Cardiac muscle cell (in vitro differentiated cells and primary cell): ENCODE data around the gene CCDC188. TPM values are rescaled to one million over a fixed set of nuclear protein-coding genes. Genes with fewer than 3 reads are reported as not detected.
A peak's percentile ranks its signal among the peaks of the same experiment; 100 is the strongest.

Experiments used
- DNase-seq, 2 donors: peaks; one replicate each; pipeline versions ENCODE4 v3.0.0 to v3.0.0-alpha.2; 2010 to 2017; ENCODE audit warnings: low read depth in 1 of 2, low spot score in 1 of 2
- H3K27ac ChIP-seq: fragments of 200-600 bp; sonication (generic); 2 replicates; pipeline ENCODE4 v1.5.1; 2016
- H3K27me3 ChIP-seq: fragments of 200-600 bp; sonication (generic); 2 replicates; pipeline ENCODE4 v1.6.0; 2016; ENCODE audit warnings: control low read depth
- H3K36me3 ChIP-seq: fragments of 200-600 bp; sonication (generic); 2 replicates; pipeline ENCODE4 v1.5.1; 2016; ENCODE audit warnings: control low read depth
- H3K4me1 ChIP-seq: fragments of 200-600 bp; sonication (generic); 2 replicates; pipeline ENCODE4 v1.8.1; 2017; ENCODE audit warnings: low read depth, mild to moderate bottlenecking, mixed run types
- H3K4me3 ChIP-seq: fragments of 200-600 bp; sonication (generic); 2 replicates; pipeline ENCODE4 v1.5.1; 2016; ENCODE audit warnings: mild to moderate bottlenecking
- H3K9me3 ChIP-seq: fragments of 200-600 bp; sonication (generic); 2 replicates; pipeline ENCODE4 v1.5.1; 2017; ENCODE audit warnings: low read depth, mild to moderate bottlenecking, control low read depth
- CTCF ChIP-seq: IDR thresholded peaks from 2 replicates; pipeline ENCODE4 v1.5.1; 2012; ENCODE audit warnings: low read depth, mild to moderate bottlenecking, low read length
- polyA plus RNA-seq: library from polyadenylated mRNA; unstranded; fragments of >200 nt; fragmentation: Nextera tagmentation; extraction: Ambion mirVana; gene quantifications from 2 replicates; pipeline ENCODE4 v1.2.1, GENCODE V29; 2016
- total RNA-seq: library from RNA; depleted of rRNA; stranded (reverse); fragments of >200 nt; gene quantifications from 2 replicates; pipeline ENCODE4 v1.2.3, GENCODE V29; 2016

Gene CCDC188
- total and polyA plus RNA-seq, 2 experiments from 2014 or later, result not detected

- Histone ChIP-seq H3K4me3 (no peak overlapping the region), H3K27me3 (no peaks in the 10 kb centered on the region), H3K9me3 (no peaks in the 10 kb centered on the region), H3K27ac (peak overlapping the region; percentile 91), H3K4me1 (peaks cover 11% of the 10 kb centered on the region), H3K36me3 (peaks cover 21% of the 10 kb centered on the region)
- TF ChIP-seq CTCF, result no peak
- DNase-seq, result no peak
Measured at GRCh38 chr22:20130319-20130718, 20.5 kb downstream of the CCDC188 start.

GRCh38 chr22:20129747-20130014, 21.2 kb downstream of the CCDC188 start:
- no peak overlapping the region for H3K4me3 ChIP-seq
- no peak for TF ChIP-seq CTCF
- peaks cover 22% of the 10 kb centered on the region for H3K36me3 ChIP-seq
- peak overlapping the region; percentile 54 for H3K27ac ChIP-seq
- H3K4me1 ChIP-seq, result peaks cover 9% of the 10 kb centered on the region
- DNase-seq, result no peak
- no peaks in the 10 kb centered on the region for H3K9me3 ChIP-seq
- H3K27me3 ChIP-seq, result no peaks in the 10 kb centered on the region

- H3K4me3 ChIP-seq, result no peak overlapping the region
- peak; percentile 13 to 46 for DNase-seq
- H3K27me3 ChIP-seq, result no peaks in the 10 kb centered on the region
- TF ChIP-seq CTCF, result peak; percentile 47
- peaks cover 9% of the 10 kb centered on the region for H3K4me1 ChIP-seq
- peaks cover 23% of the 10 kb centered on the region for H3K36me3 ChIP-seq
- H3K9me3 ChIP-seq, result no peaks in the 10 kb centered on the region
- H3K27ac ChIP-seq, result peak overlapping the region; percentile 77
Measured at GRCh38 chr22:20128902-20129746, 21.7 kb downstream of the CCDC188 start.

- Histone ChIP-seq H3K36me3 (peaks cover 27% of the 10 kb centered on the region), H3K4me1 (peaks cover 9% of the 10 kb centered on the region), H3K9me3 (no peaks in the 10 kb centered on the region), H3K27me3 (no peaks in the 10 kb centered on the region), H3K27ac (peak overlapping the region; percentile 77), H3K4me3 (no peak overlapping the region)
- DNase-seq, result no peak
- TF ChIP-seq CTCF, result no peak
Measured at GRCh38 chr22:20128619-20128901, 22.3 kb downstream of the CCDC188 start.

- Histone ChIP-seq H3K4me3 (no peak overlapping the region), H3K27ac (peak overlapping the region; percentile 77), H3K27me3 (no peaks in the 10 kb centered on the region), H3K9me3 (no peaks in the 10 kb centered on the region), H3K36me3 (peaks cover 28% of the 10 kb centered on the region), H3K4me1 (peaks cover 9% of the 10 kb centered on the region)
- DNase-seq, result no peak
- no peak for TF ChIP-seq CTCF
Measured at GRCh38 chr22:20127869-20128618, 22.8 kb downstream of the CCDC188 start.
